Chondrocyte (in vitro differentiated cells): ENCODE measurements around the gene HDAC4. TPM values are rescaled to one million over a fixed set of nuclear protein-coding genes. Genes with fewer than 3 reads are reported as not detected.

Experiments
- DNase-seq: peaks from one replicate; pipeline ENCODE4 v3.0.0; 2021; ENCODE audit warnings: mixed read lengths, low spot score
- H3K27ac Mint-ChIP-seq: one replicate; pipeline ENCODE4 v1.8.0; 2021; ENCODE audit warnings: mild to moderate bottlenecking, moderate library complexity, mixed read lengths; ENCODE audit not compliant: unreplicated experiment
- H3K27me3 Mint-ChIP-seq: 2 replicates; pipeline ENCODE4 v1.8.0; 2021; ENCODE audit warnings: low read depth, mixed read lengths
- H3K36me3 Mint-ChIP-seq: 2 replicates; pipeline ENCODE4 v1.8.0; 2021; ENCODE audit warnings: low read depth, mixed read lengths
- H3K4me1 Mint-ChIP-seq: 2 replicates; pipeline ENCODE4 v1.8.0; 2021; ENCODE audit warnings: low read depth, mild to moderate bottlenecking, mixed read lengths
- H3K4me3 Mint-ChIP-seq: one replicate; pipeline ENCODE4 v1.8.0; 2021; ENCODE audit warnings: mild to moderate bottlenecking, moderate library complexity, mixed read lengths; ENCODE audit not compliant: unreplicated experiment
- H3K9me3 Mint-ChIP-seq: 2 replicates; pipeline ENCODE4 v1.8.0; 2021; ENCODE audit warnings: low read depth, mixed read lengths
- CTCF ChIP-seq: fragments of 200-600 bp; sonication (generic); IDR thresholded peaks from 2 replicates; pipeline ENCODE4 v1.5.0; 2021; ENCODE audit warnings: antibody characterized with exemption, mild to moderate bottlenecking, moderate library complexity
- total RNA-seq: library from RNA; stranded (reverse); gene quantifications from 3 replicates; pipeline ENCODE4 v1.2.1, GENCODE V29; 2021

Gene HDAC4
- total RNA-seq, 1 donor from 2014 or later = 22.3 TPM

- H3K27ac Mint-ChIP-seq = no peak overlapping the region
Measured at GRCh38 chr2:239244625-239245024, 156.2 kb downstream of the HDAC4 start.

GRCh38 chr2:239241431-239241960 is 159.3 kb downstream of the HDAC4 start:
- Mint-ChIP-seq H3K4me1 (peaks cover 23% of the 10 kb centered on the region), H3K36me3 (no peaks in the 10 kb centered on the region), H3K4me3 (no peak overlapping the region), H3K9me3 (peaks cover 4% of the 10 kb centered on the region), H3K27me3 (no peaks in the 10 kb centered on the region), H3K27ac (no peak overlapping the region)
- no peak for TF ChIP-seq CTCF
- no peak for DNase-seq

More at GRCh38 chr2:239244625-239245024, 156.2 kb downstream of the HDAC4 start:
- Mint-ChIP-seq H3K36me3 (no peaks in the 10 kb centered on the region), H3K27me3 (no peaks in the 10 kb centered on the region), H3K9me3 (peaks cover 4% of the 10 kb centered on the region), H3K4me1 (peaks cover 31% of the 10 kb centered on the region), H3K4me3 (no peak overlapping the region)
- DNase-seq = peak; percentile 81
- TF ChIP-seq CTCF = no peak

GRCh38 chr2:239240414-239240881 is 160.4 kb downstream of the HDAC4 start:
- no peak overlapping the region for H3K27ac Mint-ChIP-seq
- H3K4me3 Mint-ChIP-seq = no peak overlapping the region
- TF ChIP-seq CTCF = no peak
- peaks cover 4% of the 10 kb centered on the region for H3K9me3 Mint-ChIP-seq
- DNase-seq = peak; percentile 70
- no peaks in the 10 kb centered on the region for H3K36me3 Mint-ChIP-seq
- peaks cover 16% of the 10 kb centered on the region for H3K4me1 Mint-ChIP-seq
- H3K27me3 Mint-ChIP-seq = no peaks in the 10 kb centered on the region

GRCh38 chr2:239239607-239240413 is 161.0 kb downstream of the HDAC4 start:
- DNase-seq = peak; percentile 81
- TF ChIP-seq CTCF = no peak
- Mint-ChIP-seq H3K9me3 (peaks cover 4% of the 10 kb centered on the region), H3K27ac (no peak overlapping the region), H3K36me3 (no peaks in the 10 kb centered on the region), H3K27me3 (no peaks in the 10 kb centered on the region), H3K4me3 (no peak overlapping the region), H3K4me1 (peaks cover 9% of the 10 kb centered on the region)

GRCh38 chr2:239238839-239239606 is 161.8 kb downstream of the HDAC4 start:
- H3K27ac Mint-ChIP-seq = no peak overlapping the region
- H3K4me3 Mint-ChIP-seq = no peak overlapping the region
- H3K27me3 Mint-ChIP-seq = no peaks in the 10 kb centered on the region
- peaks cover 4% of the 10 kb centered on the region for H3K9me3 Mint-ChIP-seq
- no peaks in the 10 kb centered on the region for H3K36me3 Mint-ChIP-seq
- no peak for DNase-seq
- peaks cover 6% of the 10 kb centered on the region for H3K4me1 Mint-ChIP-seq
- TF ChIP-seq CTCF = no peak
